Cerebellar nuclear complex (tissue), 1 donor: ENCODE data around the gene RYR2.
"Not testable (repeated sequence)": the region's sequence is repeated elsewhere in the genome, so short reads cannot be mapped to it uniquely, and the experiment has no call there.

Source experiments
- DNase-seq, 2 experiments: peaks; one replicate each; lab custom pipeline; 2025; lab: John Stamatoyannopoulos, UW

The RYR2 gene

GRCh38 chr1:237353918-237354317 lies 311.9 kb downstream of the RYR2 start:
- no peak for DNase-seq

GRCh38 chr1:237355022-237355421 lies 313.0 kb downstream of the RYR2 start:
- DNase-seq: no peak

GRCh38 chr1:237358555-237358954 lies 316.6 kb downstream of the RYR2 start:
- DNase-seq: no peak

- DNase-seq: no peak
Observed at GRCh38 chr1:237367758-237368157, 325.8 kb downstream of the RYR2 start.

- DNase-seq: not testable (repeated sequence)
Observed at GRCh38 chr1:237371477-237371876, 329.5 kb downstream of the RYR2 start.

GRCh38 chr1:237383791-237384190 lies 341.8 kb downstream of the RYR2 start:
- DNase-seq: no peak

GRCh38 chr1:237384213-237384612 lies 342.2 kb downstream of the RYR2 start:
- DNase-seq: no peak

- no peak for DNase-seq
Observed at GRCh38 chr1:237386362-237387143, 344.6 kb downstream of the RYR2 start.

GRCh38 chr1:237387144-237387505 lies 345.1 kb downstream of the RYR2 start:
- no peak for DNase-seq

GRCh38 chr1:237390823-237391222 lies 348.8 kb downstream of the RYR2 start:
- no peak for DNase-seq

- no peak for DNase-seq
Observed at GRCh38 chr1:237393632-237394031, 351.6 kb downstream of the RYR2 start.

GRCh38 chr1:237394281-237394680 lies 352.3 kb downstream of the RYR2 start:
- no peak for DNase-seq

- no peak for DNase-seq
Observed at GRCh38 chr1:237396426-237396825, 354.4 kb downstream of the RYR2 start.

- no peak for DNase-seq
Observed at GRCh38 chr1:237398751-237399150, 356.8 kb downstream of the RYR2 start.

GRCh38 chr1:237405912-237406311 lies 363.9 kb downstream of the RYR2 start:
- no peak for DNase-seq

GRCh38 chr1:237411621-237412020 lies 369.6 kb downstream of the RYR2 start:
- no peak for DNase-seq

GRCh38 chr1:237416924-237417655 lies 375.1 kb downstream of the RYR2 start:
- DNase-seq: no peak

GRCh38 chr1:237428809-237429208 lies 386.8 kb downstream of the RYR2 start:
- no peak for DNase-seq

- DNase-seq: no peak
Observed at GRCh38 chr1:237429252-237429651, 387.3 kb downstream of the RYR2 start.

- no peak for DNase-seq
Observed at GRCh38 chr1:237431448-237431847, 389.5 kb downstream of the RYR2 start.

- DNase-seq: no peak
Observed at GRCh38 chr1:237440346-237440745, 398.4 kb downstream of the RYR2 start.

GRCh38 chr1:237444120-237444790 lies 402.3 kb downstream of the RYR2 start:
- no peak for DNase-seq

- DNase-seq: no peak
Observed at GRCh38 chr1:237448042-237448441, 406.1 kb downstream of the RYR2 start.
